K562 (cell line): ENCODE results near the gene SGMS1. TPM values are rescaled to one million over a fixed set of nuclear protein-coding genes. Genes with fewer than 3 reads are reported as not detected.

Source experiments
- AFF1 ChIP-seq, 2 experiments: fragments of 450-650 bp; IDR thresholded peaks; 2 replicates each; pipeline ENCODE4 v1.6.1; 2018; ENCODE audit warnings: mild to moderate bottlenecking in 2 of 2, low read depth in 1 of 2; ENCODE audit not compliant: partially characterized antibody in 2 of 2
- ARNT ChIP-seq, 2 experiments: fragments of 450-650 bp; IDR thresholded peaks; 2 replicates each; pipeline ENCODE4 v1.6.1; 2016; ENCODE audit warnings: mild to moderate bottlenecking in 1 of 2
- ATF1 ChIP-seq, 2 experiments: fragments of 450-650 bp in 1 of 2; IDR thresholded peaks; 2 replicates each; pipeline ENCODE4 v1.6.1; 2016; ENCODE audit warnings: missing compliant biosample characterization in 1 of 2, missing genetic modification characterization in 1 of 2
- BHLHE40 ChIP-seq: IDR thresholded peaks from 2 replicates; pipeline ENCODE4 v1.6.1; 2011; ENCODE audit warnings: low read length, improper control_type of control experiment
- DMBX1 ChIP-seq: fragments of 250-450 bp; sonication (Bioruptor Pico); IDR thresholded peaks from 2 replicates; pipeline ENCODE4 v1.8.0; 2022; ENCODE audit warnings: inconsistent platforms, mild to moderate bottlenecking, moderate library complexity, borderline replicate concordance
- DPF2 ChIP-seq: fragments of 450-650 bp; IDR thresholded peaks from 2 replicates; pipeline ENCODE4 v1.6.1; 2016
- MECOM ChIP-seq: fragments of 250-450 bp; sonication (Bioruptor Pico); IDR thresholded peaks from 2 replicates; pipeline ENCODE4 v1.8.0; 2022; ENCODE audit warnings: inconsistent platforms
- POLR2AphosphoS5 ChIP-seq: IDR thresholded peaks from 2 replicates; pipeline ENCODE4 v1.6.1; 2011; ENCODE audit warnings: mild to moderate bottlenecking, low read depth, low read length, moderate library complexity; ENCODE audit not compliant: control insufficient read depth, insufficient read depth
- POLR2G ChIP-seq: fragments of 200-400 bp; formaldehyde crosslinking; IDR thresholded peaks from 2 replicates; pipeline ENCODE4 v1.6.1; 2017; ENCODE audit warnings: low read depth, mild to moderate bottlenecking, antibody characterized with exemption, low read length, moderate library complexity
- SRF ChIP-seq, 2 experiments: fragments of 250-450, 450-650 bp in 1 of 2; sonication (Bioruptor Pico) in 1 of 2; sonication (generic) in 1 of 2; formaldehyde crosslinking; IDR thresholded peaks; 2 replicates each; pipeline versions ENCODE4 v1.5.0 to v1.5.1; 2020 to 2022; ENCODE audit warnings: mild to moderate bottlenecking in 1 of 2, missing genetic modification reagents in 1 of 2
- TFE3 ChIP-seq: fragments of 450-650 bp; formaldehyde crosslinking; IDR thresholded peaks from 2 replicates; pipeline ENCODE4 v1.4.0; 2020; ENCODE audit warnings: mild to moderate bottlenecking, mixed read lengths
- ZNF589 ChIP-seq: fragments of 200-800 bp; sonication (Bioruptor generic); IDR thresholded peaks from 2 replicates; pipeline ENCODE4 v1.6.1; 2016; ENCODE audit warnings: low read depth, missing genetic modification characterization, missing compliant biosample characterization
- polyA plus RNA-seq, 8 experiments: library from polyadenylated mRNA; depleted of rRNA in 4 of 8; stranded (reverse) in 5 of 8; unstranded in 3 of 8; fragments of >200 nt; fragmentation: Nextera tagmentation in 2 of 8; fragmentation: Illumina TruSeq in 1 of 8; extraction: Ambion mirVana in 2 of 8; extraction: Trizol in 1 of 8; gene quantifications; 2 replicates each; pipeline versions ENCODE4 v1.2.1 to v1.2.3, GENCODE V29; 2011 to 2014; ENCODE audit warnings: inconsistent platforms in 1 of 8, missing spikeins in 1 of 8
- total RNA-seq, 7 experiments: library from RNA; depleted of rRNA in 6 of 7; stranded (reverse); fragments of >200 nt in 6 of 7; fragmentation: Illumina TruSeq in 2 of 7; extraction: Trizol in 2 of 7; gene quantifications; 2 replicates each; pipeline versions ENCODE4 v1.2.1 to v1.2.3, GENCODE V29; 2011 to 2021; ENCODE audit warnings: low replicate concordance in 1 of 7
- TF ChIP-seq, protein P1 (sequence below), 2 experiments: fragments of 250-450 bp in 1 of 2; fragments of 450-650 bp in 1 of 2; sonication (Bioruptor Pico) in 1 of 2; IDR thresholded peaks; 2 replicates each; pipeline versions ENCODE4 v1.6.1 to v1.8.0; 2016 to 2021; ENCODE audit warnings: mild to moderate bottlenecking in 2 of 2, moderate library complexity in 2 of 2, missing compliant biosample characterization in 1 of 2, missing genetic modification characterization in 1 of 2
- TF ChIP-seq, protein P2 (sequence below): fragments of 200-800 bp; sonication (Bioruptor generic); IDR thresholded peaks from 2 replicates; pipeline ENCODE4 v1.6.1; 2017; ENCODE audit warnings: missing genetic modification characterization, missing compliant biosample characterization
- TF ChIP-seq, protein P3 (sequence below): fragments of 450-650 bp; conservative IDR thresholded peaks from 2 replicates; pipeline ENCODE4 v1.6.1; 2016; ENCODE audit warnings: missing genetic modification characterization, low read depth, mild to moderate bottlenecking, missing compliant biosample characterization, moderate library complexity

The SGMS1 gene
- total and polyA plus RNA-seq, 9 of the 15 experiments (the other 6 are each of a cell fraction or from before 2014, with no cell fraction given): 22.6 to 232 (median 82.2) TPM

DNA sequence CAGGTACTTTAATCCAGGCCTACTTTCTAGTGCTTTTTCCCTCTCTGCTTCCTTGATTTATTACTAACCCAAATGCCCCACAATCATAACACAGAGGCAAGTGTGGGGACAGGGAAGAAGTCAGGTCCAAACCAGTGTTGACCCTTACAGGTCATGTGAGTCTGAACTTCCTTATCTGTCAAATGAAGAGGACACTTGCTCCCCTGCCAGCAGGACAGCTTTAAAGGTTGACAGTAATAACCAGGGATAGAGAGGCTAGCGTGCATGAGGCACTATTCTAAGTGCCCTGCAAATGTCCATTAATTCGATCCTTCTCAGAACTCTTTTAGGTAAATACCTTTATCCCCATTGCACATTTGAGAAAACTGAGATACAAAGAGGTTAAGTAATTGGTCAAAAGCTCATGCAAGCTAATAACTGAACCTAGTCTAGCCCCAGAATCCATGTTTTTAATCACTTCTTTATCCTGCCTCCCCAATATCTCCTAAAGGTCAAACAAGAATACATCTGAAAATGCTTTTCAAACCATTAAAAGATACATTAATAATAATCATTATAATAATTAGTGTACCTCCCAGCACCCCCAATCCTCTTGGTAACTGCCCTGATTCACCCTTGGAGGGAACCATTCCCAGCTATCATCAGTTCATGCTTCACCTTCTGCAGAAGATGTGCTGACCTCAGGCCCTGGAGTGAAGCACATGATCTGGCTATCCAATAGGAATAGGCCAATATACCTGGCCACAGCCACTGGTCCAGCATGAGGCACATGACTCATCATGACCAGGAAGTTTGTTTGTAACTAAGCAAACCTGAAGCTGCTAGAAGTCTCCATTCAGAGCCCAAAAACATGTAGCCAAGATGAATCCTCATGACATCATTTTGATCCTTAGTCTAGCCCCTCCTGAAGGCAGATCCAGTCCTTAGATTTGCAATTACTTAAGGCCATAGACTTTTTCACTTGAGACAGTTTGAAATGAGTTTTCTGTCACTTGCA is 40.7 kb downstream of the SGMS1 start (continued):
- TF ChIP-seq POLR2G: no peak
- TF ChIP-seq SRF (CRISPR knock-in tag; IDR thresholded peaks at IDR 0.05): 0 out of 4 replicates have a peak, but pooled peaks of 1 of the 2 experiments have one; percentile 10
- TF ChIP-seq, protein P1, sequence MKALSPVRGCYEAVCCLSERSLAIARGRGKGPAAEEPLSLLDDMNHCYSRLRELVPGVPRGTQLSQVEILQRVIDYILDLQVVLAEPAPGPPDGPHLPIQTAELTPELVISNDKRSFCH (CRISPR knock-in tag; IDR thresholded peaks at IDR 0.05): no peak
- TF ChIP-seq, protein P1 (tag; IDR thresholded peaks at IDR 0.05): 0 out of 2 replicates have a peak, but pooled peaks have one; percentile 36
- TF ChIP-seq ARNT (IDR thresholded peaks at IDR 0.05): peak in 1 of 2 experiments; percentile 63; a peak in 1 of 4 replicates
- TF ChIP-seq, protein P2, sequence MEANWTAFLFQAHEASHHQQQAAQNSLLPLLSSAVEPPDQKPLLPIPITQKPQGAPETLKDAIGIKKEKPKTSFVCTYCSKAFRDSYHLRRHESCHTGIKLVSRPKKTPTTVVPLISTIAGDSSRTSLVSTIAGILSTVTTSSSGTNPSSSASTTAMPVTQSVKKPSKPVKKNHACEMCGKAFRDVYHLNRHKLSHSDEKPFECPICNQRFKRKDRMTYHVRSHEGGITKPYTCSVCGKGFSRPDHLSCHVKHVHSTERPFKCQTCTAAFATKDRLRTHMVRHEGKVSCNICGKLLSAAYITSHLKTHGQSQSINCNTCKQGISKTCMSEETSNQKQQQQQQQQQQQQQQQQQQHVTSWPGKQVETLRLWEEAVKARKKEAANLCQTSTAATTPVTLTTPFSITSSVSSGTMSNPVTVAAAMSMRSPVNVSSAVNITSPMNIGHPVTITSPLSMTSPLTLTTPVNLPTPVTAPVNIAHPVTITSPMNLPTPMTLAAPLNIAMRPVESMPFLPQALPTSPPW: no peak
- TF ChIP-seq DMBX1: peak; percentile 69; the same call in 1 of the 2 replicates
- TF ChIP-seq TFE3 (CRISPR knock-in tag): no peak
- no peak for TF ChIP-seq ATF1 (CRISPR knock-in tag; IDR thresholded peaks at IDR 0.05)
- TF ChIP-seq ATF1 (tag; IDR thresholded peaks at IDR 0.05): peak; percentile 11; the same call in 1 of the 2 replicates
- 0 out of 2 replicates have a peak, but pooled peaks have one; percentile 20 for TF ChIP-seq POLR2AphosphoS5
- 0 out of 2 replicates have a peak, but pooled peaks have one; percentile 28 for TF ChIP-seq ZNF589 (CRISPR knock-in tag)
- peak in 1 of 2 experiments; percentile 26 for TF ChIP-seq AFF1 (IDR thresholded peaks at IDR 0.05; ENCODE audit: low read depth in 1 of 2, partially characterized antibody in 2 of 2)
- TF ChIP-seq BHLHE40: peak; percentile 80
- peak; percentile 64 for TF ChIP-seq DPF2
- TF ChIP-seq, protein P3, sequence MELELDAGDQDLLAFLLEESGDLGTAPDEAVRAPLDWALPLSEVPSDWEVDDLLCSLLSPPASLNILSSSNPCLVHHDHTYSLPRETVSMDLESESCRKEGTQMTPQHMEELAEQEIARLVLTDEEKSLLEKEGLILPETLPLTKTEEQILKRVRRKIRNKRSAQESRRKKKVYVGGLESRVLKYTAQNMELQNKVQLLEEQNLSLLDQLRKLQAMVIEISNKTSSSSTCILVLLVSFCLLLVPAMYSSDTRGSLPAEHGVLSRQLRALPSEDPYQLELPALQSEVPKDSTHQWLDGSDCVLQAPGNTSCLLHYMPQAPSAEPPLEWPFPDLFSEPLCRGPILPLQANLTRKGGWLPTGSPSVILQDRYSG (tag): peak; percentile 68; the same call in 1 of the 2 replicates
- peak; percentile 94 for TF ChIP-seq MECOM (CRISPR knock-in tag)
